Dermis microvascular lymphatic vessel endothelial cell (primary cell): ENCODE results near the gene HMGN4. TPM values are rescaled to one million over a fixed set of nuclear protein-coding genes. Genes with fewer than 3 reads are reported as not detected.
"Not testable (repeated sequence)": the region's sequence is repeated elsewhere in the genome, so short reads cannot be mapped to it uniquely, and the experiment has no call there.

Experiments
- DNase-seq, 2 donors: peaks; one replicate each; pipeline versions ENCODE4 v3.0.0 to v3.0.0-alpha.2; 2010; ENCODE audit warnings: low read depth in 2 of 2
- total RNA-seq: library from RNA; depleted of rRNA; stranded (reverse); fragments of >200 nt; gene quantifications from 2 replicates; pipeline ENCODE4 v1.2.1, GENCODE V29; 2014

Gene HMGN4
- total RNA-seq, 1 donor from 2014 or later, result 59.6 TPM

GRCh38 chr6:26522486-26523228 lies 15.5 kb upstream of the HMGN4 start:
- peak in 1 of 2 donors; percentile 31 for DNase-seq

DNA sequence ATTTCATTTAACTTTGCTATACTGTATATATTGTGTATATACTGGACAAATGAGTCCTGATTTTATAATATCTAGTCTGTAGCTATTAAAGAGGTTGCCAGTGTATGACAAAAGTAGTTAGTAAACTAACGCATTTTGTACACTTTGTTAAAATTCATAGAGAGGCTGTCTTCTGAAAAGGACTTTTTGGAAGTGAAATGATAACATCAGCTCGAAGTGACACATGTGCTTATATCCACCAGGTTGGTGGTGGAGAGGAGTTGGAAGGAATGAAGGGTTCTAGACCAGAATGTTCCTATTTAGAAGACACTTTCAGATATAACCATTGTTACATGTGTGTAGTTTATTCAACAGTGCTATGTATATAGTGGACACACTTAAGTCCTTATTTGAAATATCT lies 13.9 kb upstream of the HMGN4 start:
- DNase-seq, result not testable (repeated sequence)

GRCh38 chr6:26524722-26525370 lies 13.3 kb upstream of the HMGN4 start:
- DNase-seq, result no peak

GRCh38 chr6:26525838-26526237 lies 12.3 kb upstream of the HMGN4 start:
- DNase-seq, result no peak

GRCh38 chr6:26526928-26527327 lies 11.2 kb upstream of the HMGN4 start:
- DNase-seq, result no peak

GRCh38 chr6:26530203-26530602 lies 8.0 kb upstream of the HMGN4 start:
- DNase-seq, result no peak

- DNase-seq, result no peak
These were observed 6.3 kb upstream of the HMGN4 start for GRCh38 chr6:26531897-26532296.

GRCh38 chr6:26532699-26533531 lies 5.3 kb upstream of the HMGN4 start:
- DNase-seq, result peak; percentile 74 to 84

DNA sequence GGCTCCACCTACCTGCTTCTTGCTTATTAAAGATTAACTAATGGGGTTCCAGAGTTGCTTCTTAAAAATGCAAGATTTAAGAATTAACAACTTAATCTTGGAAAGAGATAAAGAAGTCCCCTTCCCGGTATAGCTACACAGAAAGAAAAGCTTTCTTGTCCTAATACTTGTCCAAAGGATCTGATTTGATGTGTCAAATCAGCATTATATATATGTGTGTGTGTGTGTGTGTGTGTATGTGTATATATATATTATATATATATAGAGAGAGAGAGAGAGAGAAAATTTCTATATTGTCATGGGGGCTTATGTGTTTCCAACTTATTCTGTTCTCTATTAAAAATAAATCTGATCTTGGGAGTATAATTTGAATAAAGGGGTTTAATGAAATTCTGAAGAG lies 4.6 kb upstream of the HMGN4 start:
- DNase-seq, result no peak

- peak; percentile 62 to 87 for DNase-seq
These were observed 3.3 kb upstream of the HMGN4 start for GRCh38 chr6:26534681-26535465.

DNA sequence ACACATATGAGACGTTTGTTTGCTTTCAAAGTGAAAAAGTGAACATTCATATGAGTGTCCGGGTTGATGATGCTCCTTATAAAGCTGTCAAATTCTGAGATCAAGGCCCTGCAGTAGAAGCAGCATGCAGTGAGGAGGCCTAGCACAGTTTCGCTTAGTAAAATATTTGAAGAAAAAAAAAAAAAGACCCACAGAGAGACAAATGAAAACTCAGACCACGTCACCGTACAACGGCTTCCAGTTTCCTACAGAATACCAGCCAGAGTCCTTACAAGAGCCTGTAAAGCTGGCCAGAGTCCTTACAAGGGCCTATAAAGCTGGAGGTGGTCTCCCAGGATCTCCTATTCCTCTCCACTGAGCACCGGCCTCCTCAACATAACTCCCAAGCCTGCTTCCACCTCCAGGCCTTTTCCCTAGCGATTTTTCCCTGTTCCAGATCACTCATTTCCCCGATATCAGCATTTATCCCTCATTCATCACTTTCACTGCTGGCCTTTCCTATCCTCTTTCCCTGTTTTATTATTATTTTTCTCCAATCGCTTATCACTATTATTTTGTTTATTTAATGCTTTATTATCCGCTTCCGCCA lies 1.5 kb upstream of the HMGN4 start:
- DNase-seq, result peak in 1 of 2 donors; percentile 49

DNA sequence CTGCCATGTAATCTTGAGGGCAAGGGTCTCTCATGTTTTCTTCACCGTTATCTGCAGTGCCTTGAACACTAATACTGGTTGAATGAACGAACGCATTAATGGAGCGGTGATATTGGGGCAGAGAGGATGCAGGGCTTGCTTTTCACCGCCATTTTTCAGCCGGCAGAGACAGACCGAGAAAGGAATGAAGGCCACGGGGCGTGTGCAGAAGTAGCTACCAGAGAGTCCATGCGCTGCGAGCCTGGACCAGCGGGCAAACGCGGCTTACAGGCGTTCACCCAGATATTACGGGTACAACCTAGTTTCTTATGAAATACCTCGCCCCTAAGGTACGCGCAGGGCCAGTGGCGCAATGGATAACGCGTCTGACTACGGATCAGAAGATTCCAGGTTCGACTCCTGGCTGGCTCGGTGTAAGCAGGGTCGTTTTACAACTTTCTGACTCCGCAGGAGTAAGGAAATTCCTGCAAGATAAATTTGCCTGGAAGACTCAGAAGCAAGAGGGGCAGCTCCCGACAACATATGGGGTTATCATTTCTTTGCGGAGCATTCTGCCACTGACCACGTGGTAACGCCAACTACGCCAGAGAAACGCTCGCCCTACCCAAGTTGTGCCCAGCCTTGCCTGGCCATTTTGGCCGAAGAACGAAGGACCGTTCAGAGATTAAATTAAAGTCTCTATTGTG lies 863 bp upstream of the HMGN4 start:
- peak; percentile 82 to 94 for DNase-seq

GRCh38 chr6:26538572-26538902 lies 371 bp downstream of the HMGN4 start:
- DNase-seq, result no peak

DNA sequence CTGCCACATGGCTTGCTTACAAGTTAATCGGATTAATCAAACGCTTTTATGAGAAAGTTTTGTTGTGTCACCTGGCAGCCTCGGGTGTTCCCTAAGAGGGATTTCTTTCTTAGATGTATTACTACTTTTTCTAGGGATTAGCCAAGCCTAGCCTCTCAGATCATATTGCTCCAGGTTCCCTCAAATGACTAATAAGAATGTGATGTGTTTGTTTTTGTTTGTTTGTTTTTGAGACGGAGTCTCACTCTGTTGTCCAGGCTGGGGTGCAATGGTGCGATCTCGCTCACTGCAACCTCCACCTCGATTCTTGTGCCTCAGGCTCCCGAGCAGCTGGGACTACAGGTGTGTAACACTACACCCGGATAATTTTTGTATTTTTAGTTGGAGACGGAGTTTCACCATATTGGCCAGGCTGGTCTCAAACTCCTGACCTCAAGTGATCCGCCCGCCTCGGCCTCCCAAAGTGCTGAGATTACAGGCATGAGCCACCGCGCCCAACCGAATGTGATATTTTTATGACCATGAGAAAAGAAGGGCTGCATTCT lies 977 bp downstream of the HMGN4 start:
- no peak for DNase-seq

- DNase-seq, result no peak
These were observed 3.4 kb downstream of the HMGN4 start for GRCh38 chr6:26541579-26541978.

DNA sequence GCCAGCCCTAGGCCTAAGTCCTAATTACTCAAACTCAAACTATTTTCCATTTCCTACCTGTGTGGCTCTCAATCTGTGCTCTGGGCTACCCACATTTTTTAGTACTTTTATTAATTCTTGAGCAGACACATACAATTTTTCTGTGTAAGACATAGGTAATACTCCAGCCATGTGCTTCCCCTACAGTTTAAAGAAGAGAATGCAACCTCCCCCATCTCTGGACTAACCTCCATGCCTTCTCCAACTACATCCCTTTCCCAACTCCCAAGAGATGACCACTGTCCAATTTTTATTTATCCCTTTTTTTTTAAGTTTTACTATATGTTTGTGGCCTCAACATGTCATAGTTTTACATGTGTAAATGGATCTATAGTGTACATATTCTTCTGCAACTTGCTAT lies 5.8 kb downstream of the HMGN4 start:
- DNase-seq, result no peak

- DNase-seq, result no peak
These were observed 6.3 kb downstream of the HMGN4 start for GRCh38 chr6:26544473-26544872.

DNA sequence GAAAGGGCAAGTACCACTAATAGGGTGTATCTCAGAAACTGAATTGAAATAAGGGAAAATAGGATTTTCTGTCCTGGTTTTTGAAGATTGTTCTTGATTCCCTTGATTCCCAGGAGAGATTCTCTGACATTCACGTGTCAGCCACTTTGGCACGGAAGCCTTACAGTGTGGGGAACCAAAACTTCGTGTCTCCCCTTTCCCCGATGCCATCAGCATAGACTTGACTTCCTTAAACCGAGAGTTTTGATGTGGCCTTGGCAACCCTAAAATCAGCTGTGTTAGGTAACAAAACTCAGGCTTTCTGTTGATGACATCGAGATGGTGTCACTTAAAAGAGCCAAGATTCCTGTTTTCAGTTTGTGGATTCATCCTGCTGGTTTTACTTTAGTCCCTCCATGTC lies 7.5 kb downstream of the HMGN4 start:
- no peak for DNase-seq

DNA sequence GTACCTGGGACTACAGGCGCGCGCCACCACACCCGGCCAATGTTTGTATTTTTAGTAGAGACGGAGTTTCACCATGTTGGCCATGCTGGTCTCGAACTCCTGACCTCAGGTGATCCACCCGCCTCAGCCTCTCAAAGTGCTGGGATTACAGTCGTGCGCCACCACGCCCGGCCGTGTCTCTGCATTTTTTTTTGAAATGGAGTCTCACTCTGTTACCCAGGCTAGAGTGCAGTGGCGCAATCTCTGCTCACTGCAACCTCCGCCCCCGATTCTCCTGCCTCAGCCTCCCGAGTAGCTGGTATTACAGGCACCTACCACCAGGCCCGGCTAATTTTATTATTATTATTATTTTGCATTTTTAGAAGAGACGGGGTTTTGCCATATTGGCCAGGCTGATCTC lies 9.2 kb downstream of the HMGN4 start:
- DNase-seq, result not testable (repeated sequence)

- peak in 1 of 2 donors; percentile 37 for DNase-seq
These were observed 12.3 kb downstream of the HMGN4 start for GRCh38 chr6:26550250-26550993.
